ENCODE data around the gene NDUFS7.

DNA sequence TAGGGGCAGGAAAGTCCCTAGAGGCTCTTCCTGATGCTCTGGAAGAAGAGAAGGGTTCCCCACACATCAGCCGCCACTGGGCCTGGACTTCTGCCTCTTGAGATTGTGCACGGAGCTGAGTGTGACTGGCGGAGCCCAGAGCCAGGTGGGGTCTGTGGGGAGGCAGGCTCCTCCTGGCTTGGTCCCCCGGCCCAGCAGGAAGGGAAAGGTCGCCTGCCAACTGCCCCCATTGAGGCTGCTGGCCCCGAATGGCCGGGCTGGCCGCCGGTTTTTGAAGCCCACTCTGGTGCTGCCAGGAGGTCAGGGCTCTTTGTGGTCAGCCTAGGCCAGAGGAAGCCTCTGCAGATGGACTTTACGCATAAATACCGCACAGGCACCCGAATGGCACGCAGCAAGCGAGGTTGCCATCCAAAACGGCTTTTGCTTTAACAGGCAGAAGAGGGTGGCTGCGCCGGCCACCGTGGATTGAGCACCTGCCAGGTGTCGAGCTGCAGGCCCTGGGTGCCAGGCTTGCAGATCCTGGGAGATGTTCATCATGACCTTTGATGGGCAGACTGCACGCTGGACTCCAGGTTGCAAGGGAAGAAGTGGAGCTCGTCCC, 28.7 kb downstream of the NDUFS7 start:
- no peak for TF ChIP-seq POLR2A (IDR thresholded peaks at IDR 0.05)
- TF ChIP-seq, protein P1, sequence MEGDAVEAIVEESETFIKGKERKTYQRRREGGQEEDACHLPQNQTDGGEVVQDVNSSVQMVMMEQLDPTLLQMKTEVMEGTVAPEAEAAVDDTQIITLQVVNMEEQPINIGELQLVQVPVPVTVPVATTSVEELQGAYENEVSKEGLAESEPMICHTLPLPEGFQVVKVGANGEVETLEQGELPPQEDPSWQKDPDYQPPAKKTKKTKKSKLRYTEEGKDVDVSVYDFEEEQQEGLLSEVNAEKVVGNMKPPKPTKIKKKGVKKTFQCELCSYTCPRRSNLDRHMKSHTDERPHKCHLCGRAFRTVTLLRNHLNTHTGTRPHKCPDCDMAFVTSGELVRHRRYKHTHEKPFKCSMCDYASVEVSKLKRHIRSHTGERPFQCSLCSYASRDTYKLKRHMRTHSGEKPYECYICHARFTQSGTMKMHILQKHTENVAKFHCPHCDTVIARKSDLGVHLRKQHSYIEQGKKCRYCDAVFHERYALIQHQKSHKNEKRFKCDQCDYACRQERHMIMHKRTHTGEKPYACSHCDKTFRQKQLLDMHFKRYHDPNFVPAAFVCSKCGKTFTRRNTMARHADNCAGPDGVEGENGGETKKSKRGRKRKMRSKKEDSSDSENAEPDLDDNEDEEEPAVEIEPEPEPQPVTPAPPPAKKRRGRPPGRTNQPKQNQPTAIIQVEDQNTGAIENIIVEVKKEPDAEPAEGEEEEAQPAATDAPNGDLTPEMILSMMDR (IDR thresholded peaks at IDR 0.05 in 4 of 5, conservative IDR thresholded peaks at IDR 0.05 in 1 of 5), result no peak
